OCI-LY3 (cell line): ENCODE results near the gene PTPN6.
A peak's percentile ranks its signal among the peaks of the same experiment; 100 is the strongest.

Source experiments
- H2AFZ ChIP-seq: fragments of 200-600, 300-600 bp; shearing (Covaris generic); 2 replicates; pipeline ENCODE4 v1.6.0; 2014; ENCODE audit warnings: antibody characterized with exemption, low read depth, low read length
- H3K27ac ChIP-seq: fragments of 200-600, 300-600 bp; sonication (generic); 2 replicates; pipeline ENCODE4 v1.5.1; 2014; ENCODE audit warnings: mild to moderate bottlenecking, low read length, moderate library complexity, mixed read lengths
- H3K27me3 ChIP-seq: fragments of 200-600, 300-600 bp; sonication (generic); 2 replicates; pipeline ENCODE4 v1.6.1; 2014; ENCODE audit warnings: low read depth, low read length, mixed read lengths
- H3K36me3 ChIP-seq: fragments of 200-600, 300-600 bp; sonication (generic); replicated peaks from 2 replicates; pipeline ENCODE3; 2014; ENCODE audit warnings: low read depth, low read length, mixed read lengths
- H3K4me1 ChIP-seq: fragments of 300-600, 200-600 bp; sonication (generic); 2 replicates; pipeline ENCODE4 v1.6.1; 2014; ENCODE audit warnings: low read length, mixed read lengths
- H3K4me2 ChIP-seq: fragments of 200-600, 300-600 bp; sonication (generic); 2 replicates; pipeline ENCODE4 v1.6.1; 2014; ENCODE audit warnings: low read length, mixed read lengths
- H3K4me3 ChIP-seq: fragments of 300-600, 200-600 bp; sonication (generic); 2 replicates; pipeline ENCODE4 v1.5.1; 2014; ENCODE audit warnings: antibody characterized with exemption, mild to moderate bottlenecking, low read length, moderate library complexity
- H3K79me2 ChIP-seq: fragments of 300-600, 200-600 bp; shearing (Covaris generic); 2 replicates; pipeline ENCODE4 v1.6.1; 2014; ENCODE audit warnings: mild to moderate bottlenecking, low read length, mixed read lengths
- H3K9ac ChIP-seq: fragments of 300-600, 200-600 bp; shearing (Covaris generic); 2 replicates; pipeline ENCODE4 v1.6.0; 2014; ENCODE audit warnings: mild to moderate bottlenecking, low read length, moderate library complexity
- H3K9me3 ChIP-seq: fragments of 200-600, 300-600 bp; shearing (Covaris generic); 2 replicates; pipeline ENCODE4 v1.6.1; 2014; ENCODE audit warnings: low read length, mixed read lengths; ENCODE audit not compliant: insufficient read depth
- H4K20me1 ChIP-seq: fragments of 200-600, 300-600 bp; sonication (generic); 2 replicates; pipeline ENCODE4 v1.6.1; 2016; ENCODE audit warnings: low read length, mixed read lengths; ENCODE audit not compliant: insufficient read depth
- EZH2phosphoT487 ChIP-seq: fragments of 200-600 bp; shearing (Covaris generic); IDR thresholded peaks from 2 replicates; pipeline ENCODE4 v1.6.1; 2018; ENCODE audit warnings: antibody characterized with exemption, mixed run types, low read depth
- TF ChIP-seq, protein P1 (sequence below): fragments of 200-600, 300-600 bp; sonication (generic); IDR thresholded peaks from 2 replicates; pipeline ENCODE4 v1.5.1; 2014; ENCODE audit warnings: antibody characterized with exemption, low read length, low read depth

The PTPN6 gene

DNA sequence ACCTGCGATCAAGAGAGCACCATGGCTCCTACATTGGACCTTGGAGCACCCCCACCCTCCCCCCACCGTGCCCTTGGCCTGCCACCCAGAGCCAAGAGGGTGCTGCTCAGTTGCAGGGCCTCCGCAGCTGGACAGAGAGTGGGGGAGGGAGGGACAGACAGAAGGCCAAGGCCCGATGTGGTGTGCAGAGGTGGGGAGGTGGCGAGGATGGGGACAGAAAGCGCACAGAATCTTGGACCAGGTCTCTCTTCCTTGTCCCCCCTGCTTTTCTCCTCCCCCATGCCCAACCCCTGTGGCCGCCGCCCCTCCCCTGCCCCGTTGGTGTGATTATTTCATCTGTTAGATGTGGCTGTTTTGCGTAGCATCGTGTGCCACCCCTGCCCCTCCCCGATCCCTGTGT, 9.4 kb upstream of the PTPN6 start:
- peaks cover 9% of the 10 kb centered on the region for H3K79me2 ChIP-seq
- TF ChIP-seq, protein P1, sequence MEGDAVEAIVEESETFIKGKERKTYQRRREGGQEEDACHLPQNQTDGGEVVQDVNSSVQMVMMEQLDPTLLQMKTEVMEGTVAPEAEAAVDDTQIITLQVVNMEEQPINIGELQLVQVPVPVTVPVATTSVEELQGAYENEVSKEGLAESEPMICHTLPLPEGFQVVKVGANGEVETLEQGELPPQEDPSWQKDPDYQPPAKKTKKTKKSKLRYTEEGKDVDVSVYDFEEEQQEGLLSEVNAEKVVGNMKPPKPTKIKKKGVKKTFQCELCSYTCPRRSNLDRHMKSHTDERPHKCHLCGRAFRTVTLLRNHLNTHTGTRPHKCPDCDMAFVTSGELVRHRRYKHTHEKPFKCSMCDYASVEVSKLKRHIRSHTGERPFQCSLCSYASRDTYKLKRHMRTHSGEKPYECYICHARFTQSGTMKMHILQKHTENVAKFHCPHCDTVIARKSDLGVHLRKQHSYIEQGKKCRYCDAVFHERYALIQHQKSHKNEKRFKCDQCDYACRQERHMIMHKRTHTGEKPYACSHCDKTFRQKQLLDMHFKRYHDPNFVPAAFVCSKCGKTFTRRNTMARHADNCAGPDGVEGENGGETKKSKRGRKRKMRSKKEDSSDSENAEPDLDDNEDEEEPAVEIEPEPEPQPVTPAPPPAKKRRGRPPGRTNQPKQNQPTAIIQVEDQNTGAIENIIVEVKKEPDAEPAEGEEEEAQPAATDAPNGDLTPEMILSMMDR, result no peak
- TF ChIP-seq EZH2phosphoT487, result no peak
- peaks cover 33% of the 10 kb centered on the region for H3K4me1 ChIP-seq
- H3K4me3 ChIP-seq, result no peak overlapping the region
- no peak overlapping the region for H3K4me2 ChIP-seq
- no peaks in the 10 kb centered on the region for H3K27me3 ChIP-seq
- H3K9ac ChIP-seq, result no peak overlapping the region
- no peaks in the 10 kb centered on the region for H3K36me3 ChIP-seq
- no peak overlapping the region for H3K27ac ChIP-seq
- no peak overlapping the region for H2AFZ ChIP-seq
- H4K20me1 ChIP-seq, result no peaks in the 10 kb centered on the region
- no peaks in the 10 kb centered on the region for H3K9me3 ChIP-seq

DNA sequence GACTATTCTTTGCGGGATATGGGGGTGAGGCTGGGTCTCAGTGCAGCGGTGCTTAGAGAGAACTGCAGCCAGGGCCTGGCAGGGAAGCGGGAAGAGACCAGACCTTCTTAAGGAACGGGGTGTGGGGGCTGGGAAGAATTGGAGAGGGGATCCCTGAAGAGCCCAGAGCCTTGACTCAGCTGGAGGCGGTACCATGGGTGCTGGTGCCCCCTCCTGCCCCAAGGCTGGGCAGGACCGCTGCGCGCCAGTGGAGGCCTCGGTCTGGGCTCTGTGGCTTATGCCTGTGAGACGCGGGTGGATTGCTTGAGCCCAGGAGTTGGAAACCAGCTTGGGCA, 8.9 kb upstream of the PTPN6 start:
- no peak overlapping the region for H3K4me3 ChIP-seq
- no peak overlapping the region for H3K27ac ChIP-seq
- TF ChIP-seq EZH2phosphoT487, result no peak
- TF ChIP-seq, protein P1, result no peak
- no peaks in the 10 kb centered on the region for H3K9me3 ChIP-seq
- H3K27me3 ChIP-seq, result no peaks in the 10 kb centered on the region
- no peaks in the 10 kb centered on the region for H3K36me3 ChIP-seq
- peaks cover 4% of the 10 kb centered on the region; the same call in 1 of the 2 replicates for H3K79me2 ChIP-seq
- no peak overlapping the region for H2AFZ ChIP-seq
- H3K4me1 ChIP-seq, result peaks cover 36% of the 10 kb centered on the region
- no peak overlapping the region for H3K9ac ChIP-seq
- no peak overlapping the region for H3K4me2 ChIP-seq
- no peaks in the 10 kb centered on the region for H4K20me1 ChIP-seq

DNA sequence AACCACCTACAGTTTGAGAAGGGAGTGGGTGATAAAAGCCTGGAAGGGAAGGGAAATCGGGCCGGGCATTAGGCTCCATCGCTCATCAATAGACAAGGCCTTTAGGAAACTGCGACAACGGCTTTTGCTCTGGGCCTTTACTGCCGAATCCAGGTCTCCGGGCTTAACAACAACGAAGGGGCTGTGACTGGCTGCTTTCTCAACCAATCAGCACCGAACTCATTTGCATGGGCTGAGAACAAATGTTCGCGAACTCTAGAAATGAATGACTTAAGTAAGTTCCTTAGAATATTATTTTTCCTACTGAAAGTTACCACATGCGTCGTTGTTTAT, 7.8 kb upstream of the PTPN6 start:
- no peaks in the 10 kb centered on the region for H4K20me1 ChIP-seq
- H3K79me2 ChIP-seq, result no peaks in the 10 kb centered on the region
- H3K4me3 ChIP-seq, result peak overlapping the region; percentile 82
- no peak for TF ChIP-seq EZH2phosphoT487
- TF ChIP-seq, protein P1, result no peak
- H3K4me1 ChIP-seq, result peaks cover 33% of the 10 kb centered on the region
- no peaks in the 10 kb centered on the region for H3K27me3 ChIP-seq
- H2AFZ ChIP-seq, result no peak overlapping the region
- peak overlapping the region; percentile 85 for H3K27ac ChIP-seq
- H3K4me2 ChIP-seq, result peak overlapping the region; percentile 93
- peak overlapping the region; percentile 83 for H3K9ac ChIP-seq
- no peaks in the 10 kb centered on the region for H3K36me3 ChIP-seq
- H3K9me3 ChIP-seq, result no peaks in the 10 kb centered on the region

DNA sequence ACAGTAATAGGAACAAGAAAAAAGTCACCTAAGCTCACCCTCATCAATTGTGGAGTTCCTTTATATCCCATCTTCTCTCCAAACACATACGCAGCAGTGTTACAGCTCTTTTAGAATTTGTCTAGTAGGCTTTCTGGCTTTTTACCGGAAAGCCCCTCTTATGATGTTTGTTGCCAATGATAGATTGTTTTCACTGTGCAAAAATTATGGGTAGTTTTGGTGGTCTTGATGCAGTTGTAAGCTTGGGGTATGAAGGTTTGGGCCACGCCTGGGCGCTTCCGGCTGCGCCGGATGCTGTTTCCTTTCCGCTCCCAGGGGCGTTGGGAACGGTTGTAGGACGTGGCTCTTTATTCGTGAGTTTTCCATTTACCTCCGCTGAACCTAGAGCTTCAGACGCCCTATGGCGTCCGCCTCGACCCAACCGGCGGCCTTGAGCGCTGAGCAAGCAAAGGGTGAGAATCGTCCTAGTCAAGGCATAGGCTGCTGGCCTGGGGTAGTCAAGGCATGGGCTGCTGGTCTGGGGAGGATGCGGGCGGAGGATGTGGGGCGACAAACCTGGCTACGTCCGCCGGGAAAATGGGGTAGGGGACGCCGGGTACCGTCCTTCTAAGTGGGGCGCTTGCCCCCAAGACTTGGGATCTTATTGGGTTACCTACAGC, 7.3 kb upstream of the PTPN6 start, which contains the start of the genes C12orf57 and RNU7-1:
Gene C12orf57, plus strand, starts transcription at position 301 of the 659 bp plus-strand sequence. Its CDS starts 100 bp downstream, at position 401.
Gene RNU7-1, plus strand, starts transcription at position 95 of the 659 bp plus-strand sequence.
- Histone ChIP-seq H3K4me2 (peak within 1 kb of the TSS; percentile 93), H3K27ac (peak within 1 kb of the TSS; percentile 85), H2AFZ (peak within 1 kb of the TSS; percentile 73; the same call in 1 of the 2 replicates), H3K4me3 (peak within 1 kb of the TSS; percentile 82), H4K20me1 (no peaks in the 10 kb centered on the region), H3K9ac (peak within 1 kb of the TSS; percentile 83), H3K79me2 (no peaks in the 10 kb centered on the region), H3K4me1 (peaks cover 31% of the 10 kb centered on the region), H3K36me3 (no peaks in the 10 kb centered on the region), H3K9me3 (no peaks in the 10 kb centered on the region), H3K27me3 (no peaks in the 10 kb centered on the region)
- TF ChIP-seq, protein P1, result no peak
- TF ChIP-seq EZH2phosphoT487, result no peak
